ENCODE measurements around the gene VWA3B. TPM values are rescaled to one million over a fixed set of nuclear protein-coding genes. Genes with fewer than 3 reads are reported as not detected.
"Not testable (repeated sequence)": the region's sequence is repeated elsewhere in the genome, so short reads cannot be mapped to it uniquely, and the experiment has no call there.

Gene VWA3B
- total RNA-seq, 1 experiment from 2014 or later: not detected

DNA sequence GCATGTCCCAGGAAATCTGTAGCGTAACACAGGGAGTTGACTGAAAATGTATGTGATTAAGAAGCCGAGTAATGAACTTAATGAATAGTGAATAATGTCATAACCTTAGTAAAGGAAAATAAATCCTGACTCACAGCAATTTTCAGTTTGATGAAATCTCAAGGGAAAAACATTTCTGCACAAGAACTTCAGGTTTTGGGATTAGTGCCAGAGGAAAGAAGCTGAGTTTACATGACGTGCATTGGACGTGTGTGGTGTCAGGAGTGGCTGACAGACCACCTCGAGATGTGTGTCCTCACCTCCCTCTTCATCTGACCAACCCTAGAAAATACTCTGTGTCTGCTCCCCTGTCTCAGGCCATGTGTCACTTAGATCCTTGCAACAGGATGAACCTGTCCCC, 39.1 kb downstream of the VWA3B start:
- Mint-ChIP-seq H3K4me1 (ENCODE audit: low read depth, unreplicated experiment) (no peaks in the 10 kb centered on the region), H3K4me3 (ENCODE audit: low read depth, unreplicated experiment) (no peak overlapping the region), H3K36me3 (ENCODE audit: insufficient read depth, unreplicated experiment) (no peaks in the 10 kb centered on the region), H3K27ac (ENCODE audit: unreplicated experiment) (no peak overlapping the region), H3K27me3 (ENCODE audit: unreplicated experiment) (peaks cover 78% of the 10 kb centered on the region), H3K9me3 (ENCODE audit: low read depth, unreplicated experiment) (no peaks in the 10 kb centered on the region)
- CTCF ChIA-PET: no interaction called here
- TF ChIP-seq, protein P1, sequence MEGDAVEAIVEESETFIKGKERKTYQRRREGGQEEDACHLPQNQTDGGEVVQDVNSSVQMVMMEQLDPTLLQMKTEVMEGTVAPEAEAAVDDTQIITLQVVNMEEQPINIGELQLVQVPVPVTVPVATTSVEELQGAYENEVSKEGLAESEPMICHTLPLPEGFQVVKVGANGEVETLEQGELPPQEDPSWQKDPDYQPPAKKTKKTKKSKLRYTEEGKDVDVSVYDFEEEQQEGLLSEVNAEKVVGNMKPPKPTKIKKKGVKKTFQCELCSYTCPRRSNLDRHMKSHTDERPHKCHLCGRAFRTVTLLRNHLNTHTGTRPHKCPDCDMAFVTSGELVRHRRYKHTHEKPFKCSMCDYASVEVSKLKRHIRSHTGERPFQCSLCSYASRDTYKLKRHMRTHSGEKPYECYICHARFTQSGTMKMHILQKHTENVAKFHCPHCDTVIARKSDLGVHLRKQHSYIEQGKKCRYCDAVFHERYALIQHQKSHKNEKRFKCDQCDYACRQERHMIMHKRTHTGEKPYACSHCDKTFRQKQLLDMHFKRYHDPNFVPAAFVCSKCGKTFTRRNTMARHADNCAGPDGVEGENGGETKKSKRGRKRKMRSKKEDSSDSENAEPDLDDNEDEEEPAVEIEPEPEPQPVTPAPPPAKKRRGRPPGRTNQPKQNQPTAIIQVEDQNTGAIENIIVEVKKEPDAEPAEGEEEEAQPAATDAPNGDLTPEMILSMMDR (IDR thresholded peaks at IDR 0.05; ENCODE audit: unreplicated experiment): no peak
- no TSS peak for BruUV-seq (replicated peaks)
- no peak for DNase-seq
- intact Hi-C loops (cut with micrococcal nuclease; ENCODE audit: unreplicated experiment): no loop called here

DNA sequence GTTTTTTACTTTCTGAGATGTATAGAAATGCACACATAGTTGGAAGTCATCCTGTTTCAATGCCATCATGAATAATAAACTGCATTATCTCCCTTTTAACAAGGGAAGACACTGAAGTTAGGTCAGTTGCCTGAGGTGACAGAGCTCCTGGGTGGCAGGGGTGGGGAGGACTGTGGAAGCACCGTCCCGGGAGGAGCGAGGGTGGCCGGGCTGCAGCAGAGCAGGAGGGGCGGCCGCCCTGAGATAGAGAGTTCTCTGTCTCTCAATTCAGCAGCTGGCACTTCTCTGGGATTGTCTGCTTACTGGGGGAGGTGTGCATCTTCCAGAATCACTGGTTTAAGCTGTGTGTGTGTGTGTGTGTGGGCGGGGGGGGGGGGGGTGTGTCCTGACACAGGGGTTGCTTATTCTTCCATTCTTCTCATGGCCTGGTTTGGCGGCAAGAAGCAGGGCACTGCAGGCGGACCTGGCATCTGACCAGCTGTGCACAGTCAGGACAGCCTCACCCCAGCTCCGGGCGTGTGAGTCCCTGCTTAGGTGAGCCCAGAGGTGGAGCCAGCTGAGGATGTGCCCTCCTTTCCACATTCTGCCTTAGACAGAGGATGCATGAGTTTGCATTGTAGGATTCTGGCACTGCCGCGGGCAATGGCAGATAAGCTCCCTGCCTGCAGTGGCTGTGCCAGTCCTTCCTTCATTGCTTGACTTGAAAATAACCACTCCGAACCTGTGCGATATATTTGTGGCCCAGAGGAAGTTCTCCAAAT, 40.4 kb downstream of the VWA3B start:
- no peaks in the 10 kb centered on the region for H3K4me1 Mint-ChIP-seq (ENCODE audit: low read depth, unreplicated experiment)
- TF ChIP-seq, protein P1 (IDR thresholded peaks at IDR 0.05; ENCODE audit: unreplicated experiment): no peak
- H3K9me3 Mint-ChIP-seq (ENCODE audit: low read depth, unreplicated experiment): no peaks in the 10 kb centered on the region
- no peak overlapping the region for H3K4me3 Mint-ChIP-seq (ENCODE audit: low read depth, unreplicated experiment)
- intact Hi-C loops (cut with micrococcal nuclease; ENCODE audit: unreplicated experiment): no loop called here
- CTCF ChIA-PET: interaction anchor here (0.6 kb wide), 1 partner anchor 469 kb away, joined by 3 read pairs; no protein-coding TSS in a partner anchor
- H3K36me3 Mint-ChIP-seq (ENCODE audit: insufficient read depth, unreplicated experiment): no peaks in the 10 kb centered on the region
- peaks cover 74% of the 10 kb centered on the region for H3K27me3 Mint-ChIP-seq (ENCODE audit: unreplicated experiment)
- BruUV-seq (replicated peaks): no TSS peak
- no peak for DNase-seq
- no peak overlapping the region for H3K27ac Mint-ChIP-seq (ENCODE audit: unreplicated experiment)

DNA sequence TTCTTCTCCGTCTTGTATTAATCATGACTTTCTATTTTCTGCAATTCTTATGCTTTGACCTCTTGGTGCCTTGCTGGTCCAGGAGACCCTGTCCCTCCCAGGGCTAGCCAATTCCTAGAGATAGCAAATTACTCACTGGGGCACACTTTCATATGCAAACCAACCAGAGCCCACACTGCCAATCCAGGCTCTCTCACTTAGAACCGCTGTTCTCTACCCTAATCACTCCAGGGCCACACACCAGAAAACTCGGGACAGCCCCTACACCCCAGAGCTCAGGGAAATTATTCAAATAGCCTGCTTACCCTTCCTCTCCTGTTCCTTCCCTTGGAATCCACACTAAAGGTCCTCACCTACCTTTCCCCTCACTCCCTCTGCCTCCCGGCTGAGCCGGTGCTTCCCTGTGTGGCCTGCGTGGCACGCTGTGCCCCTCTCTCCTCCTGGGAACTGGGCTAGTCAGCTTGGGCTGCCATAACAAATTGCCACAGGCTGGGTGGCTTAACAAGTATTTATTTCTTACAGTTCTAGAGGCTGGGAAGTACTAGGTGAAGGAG, 41.7 kb downstream of the VWA3B start:
- no peak overlapping the region for H3K27ac Mint-ChIP-seq (ENCODE audit: unreplicated experiment)
- intact Hi-C loops (cut with micrococcal nuclease; ENCODE audit: unreplicated experiment): no loop called here
- no peaks in the 10 kb centered on the region for H3K4me1 Mint-ChIP-seq (ENCODE audit: low read depth, unreplicated experiment)
- no peaks in the 10 kb centered on the region for H3K9me3 Mint-ChIP-seq (ENCODE audit: low read depth, unreplicated experiment)
- no TSS peak for BruUV-seq (replicated peaks)
- TF ChIP-seq, protein P1 (IDR thresholded peaks at IDR 0.05; ENCODE audit: unreplicated experiment): no peak
- H3K36me3 Mint-ChIP-seq (ENCODE audit: insufficient read depth, unreplicated experiment): no peaks in the 10 kb centered on the region
- CTCF ChIA-PET: no interaction called here
- H3K27me3 Mint-ChIP-seq (ENCODE audit: unreplicated experiment): peaks cover 70% of the 10 kb centered on the region
- no peak overlapping the region for H3K4me3 Mint-ChIP-seq (ENCODE audit: low read depth, unreplicated experiment)
- no peak for DNase-seq

DNA sequence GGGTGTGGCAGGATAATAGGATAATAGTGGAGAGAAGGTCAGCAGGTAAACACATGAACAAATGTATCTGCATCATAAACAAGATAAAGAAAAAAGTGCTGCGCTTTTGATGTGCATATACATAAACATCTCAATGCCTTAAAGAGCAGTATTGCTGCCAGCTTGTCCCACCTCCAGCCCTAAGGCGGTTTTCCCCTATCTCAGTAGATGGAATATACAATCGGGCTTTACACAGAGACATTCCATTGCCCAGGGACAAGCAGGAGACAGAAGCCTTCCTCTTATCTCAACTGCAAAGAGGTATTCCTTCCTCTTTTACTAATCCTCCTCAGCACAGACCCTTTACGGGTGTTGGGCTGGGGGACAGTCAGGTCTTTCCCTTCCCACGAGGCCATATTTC, 43.1 kb downstream of the VWA3B start:
- H3K4me3 Mint-ChIP-seq (ENCODE audit: low read depth, unreplicated experiment); H3K27ac Mint-ChIP-seq (ENCODE audit: unreplicated experiment); H3K4me1 Mint-ChIP-seq (ENCODE audit: low read depth, unreplicated experiment): not testable (repeated sequence)

More for the DNA sequence above, 43.1 kb downstream of the VWA3B start:
- intact Hi-C loops (cut with micrococcal nuclease; ENCODE audit: unreplicated experiment); DNase-seq; H3K36me3 Mint-ChIP-seq (ENCODE audit: insufficient read depth, unreplicated experiment); H3K9me3 Mint-ChIP-seq (ENCODE audit: low read depth, unreplicated experiment); BruUV-seq (replicated peaks); CTCF ChIA-PET: not testable (repeated sequence)
- H3K27me3 Mint-ChIP-seq (ENCODE audit: unreplicated experiment): peaks cover 70% of the 10 kb centered on the region
